Measurements from ENCODE around the gene FYN.
"Not testable (repeated sequence)": the region's sequence is repeated elsewhere in the genome, so short reads cannot be mapped to it uniquely, and the experiment has no call there.

Gene FYN

GRCh38 chr6:111791415-111791814 is 81.8 kb downstream of the FYN start:
- no peak overlapping the region for H3K27ac ChIP-seq

GRCh38 chr6:111789598-111789997 is 83.7 kb downstream of the FYN start:
- TF ChIP-seq, protein P1, sequence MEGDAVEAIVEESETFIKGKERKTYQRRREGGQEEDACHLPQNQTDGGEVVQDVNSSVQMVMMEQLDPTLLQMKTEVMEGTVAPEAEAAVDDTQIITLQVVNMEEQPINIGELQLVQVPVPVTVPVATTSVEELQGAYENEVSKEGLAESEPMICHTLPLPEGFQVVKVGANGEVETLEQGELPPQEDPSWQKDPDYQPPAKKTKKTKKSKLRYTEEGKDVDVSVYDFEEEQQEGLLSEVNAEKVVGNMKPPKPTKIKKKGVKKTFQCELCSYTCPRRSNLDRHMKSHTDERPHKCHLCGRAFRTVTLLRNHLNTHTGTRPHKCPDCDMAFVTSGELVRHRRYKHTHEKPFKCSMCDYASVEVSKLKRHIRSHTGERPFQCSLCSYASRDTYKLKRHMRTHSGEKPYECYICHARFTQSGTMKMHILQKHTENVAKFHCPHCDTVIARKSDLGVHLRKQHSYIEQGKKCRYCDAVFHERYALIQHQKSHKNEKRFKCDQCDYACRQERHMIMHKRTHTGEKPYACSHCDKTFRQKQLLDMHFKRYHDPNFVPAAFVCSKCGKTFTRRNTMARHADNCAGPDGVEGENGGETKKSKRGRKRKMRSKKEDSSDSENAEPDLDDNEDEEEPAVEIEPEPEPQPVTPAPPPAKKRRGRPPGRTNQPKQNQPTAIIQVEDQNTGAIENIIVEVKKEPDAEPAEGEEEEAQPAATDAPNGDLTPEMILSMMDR (conservative IDR thresholded peaks at IDR 0.05), result no peak
- TF ChIP-seq ZFX (IDR thresholded peaks at IDR 0.05), result no peak
- H3K27ac ChIP-seq, result no peak overlapping the region

More at GRCh38 chr6:111791415-111791814, 81.8 kb downstream of the FYN start:
- TF ChIP-seq, protein P1 (conservative IDR thresholded peaks at IDR 0.05), result no peak

GRCh38 chr6:111788379-111789276 is 84.6 kb downstream of the FYN start:
- no peak overlapping the region for H3K27ac ChIP-seq
- no peak for TF ChIP-seq ZFX (IDR thresholded peaks at IDR 0.05)
- TF ChIP-seq, protein P1 (conservative IDR thresholded peaks at IDR 0.05), result no peak

DNA sequence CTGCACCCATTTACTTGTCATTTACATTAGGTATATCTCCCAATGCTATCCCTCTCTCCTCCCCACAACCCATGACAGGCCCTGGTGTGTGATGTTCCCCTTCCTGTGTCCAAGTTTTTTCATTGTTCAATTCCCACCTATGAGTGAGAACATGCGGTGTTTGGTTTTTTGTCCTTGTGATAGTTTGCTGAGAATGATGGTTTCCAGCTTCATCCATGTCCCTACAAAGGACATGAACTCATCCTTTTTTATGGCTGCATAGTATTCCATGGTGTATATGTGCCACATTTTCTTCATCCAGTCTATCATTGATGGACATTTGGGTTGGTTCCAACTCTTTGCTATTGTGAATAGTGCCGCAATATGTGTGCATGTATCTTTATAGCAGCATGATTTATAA is 87.1 kb downstream of the FYN start:
- H3K27ac ChIP-seq, result not testable (repeated sequence)

DNA sequence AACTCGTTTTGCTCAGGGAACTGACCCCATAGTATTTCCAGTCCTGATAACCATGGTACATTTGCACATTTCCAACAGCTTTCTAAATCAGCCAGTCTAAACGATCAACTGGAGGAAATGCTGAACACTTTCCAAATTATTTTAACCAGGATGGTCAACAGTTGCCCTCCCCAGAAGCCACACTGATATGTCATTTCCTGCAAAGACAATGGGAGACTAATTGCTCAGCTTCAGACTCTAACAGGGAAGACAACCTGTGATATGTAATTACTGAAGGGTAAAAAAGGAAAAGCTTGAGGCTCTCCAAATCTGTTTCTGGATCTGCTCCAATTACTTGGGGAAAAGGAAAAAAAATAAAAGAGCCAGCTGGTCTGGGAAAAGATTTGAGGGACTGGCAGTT is 88.8 kb downstream of the FYN start:
- H3K27ac ChIP-seq, result no peak overlapping the region
- no peak for TF ChIP-seq ZFX (IDR thresholded peaks at IDR 0.05)
- TF ChIP-seq, protein P1 (conservative IDR thresholded peaks at IDR 0.05), result no peak

- H3K27ac ChIP-seq, result no peak overlapping the region
- no peak for TF ChIP-seq ZFX (IDR thresholded peaks at IDR 0.05)
- TF ChIP-seq, protein P1 (conservative IDR thresholded peaks at IDR 0.05), result no peak
Measured at GRCh38 chr6:111782887-111783466, 90.3 kb downstream of the FYN start.

GRCh38 chr6:111782192-111782809 is 91.0 kb downstream of the FYN start:
- H3K27ac ChIP-seq, result no peak overlapping the region
- no peak for TF ChIP-seq ZFX (IDR thresholded peaks at IDR 0.05)

- TF ChIP-seq, protein P1 (conservative IDR thresholded peaks at IDR 0.05), result no peak
- no peak for TF ChIP-seq ZFX (IDR thresholded peaks at IDR 0.05)
- no peak overlapping the region for H3K27ac ChIP-seq
Measured at GRCh38 chr6:111781041-111781708, 92.1 kb downstream of the FYN start.

Measured in C4-2B (cell line).